Skeletal muscle tissue (tissue), 4 donors: Measurements from ENCODE around the gene ABO. TPM values are rescaled to one million over a fixed set of nuclear protein-coding genes. Genes with fewer than 3 reads are reported as not detected.

Experiments used
- H3K27ac ChIP-seq: one replicate; pipeline ENCODE4 v1.7.0; 2013; ENCODE audit warnings: mild to moderate bottlenecking, low read depth, low read length, inconsistent platforms
- H3K27me3 ChIP-seq, 3 donors: one replicate each; pipeline ENCODE4 v1.7.0; 2013; ENCODE audit warnings: low read length in 3 of 3; ENCODE audit not compliant: control insufficient read depth in 3 of 3, insufficient read depth in 3 of 3
- H3K36me3 ChIP-seq, 3 donors: one replicate each; pipeline ENCODE4 v1.7.0; 2013; ENCODE audit warnings: low read length in 3 of 3; ENCODE audit not compliant: control insufficient read depth in 3 of 3, insufficient read depth in 3 of 3
- H3K4me1 ChIP-seq, 3 donors: one replicate each; pipeline ENCODE4 v1.7.0; 2013; ENCODE audit warnings: low read length in 3 of 3, mild to moderate bottlenecking in 3 of 3; ENCODE audit not compliant: control insufficient read depth in 3 of 3, insufficient read depth in 3 of 3
- H3K4me3 ChIP-seq, 3 donors: one replicate each; pipeline ENCODE4 v1.7.0; 2013; ENCODE audit warnings: low read length in 3 of 3
- H3K9ac ChIP-seq, 3 donors: one replicate each; pipeline ENCODE4 v1.7.0; 2013; ENCODE audit warnings: low read length in 3 of 3, mild to moderate bottlenecking in 3 of 3, moderate library complexity in 2 of 3, low read depth in 1 of 3
- H3K9me3 ChIP-seq, 3 donors: one replicate each; pipeline ENCODE4 v1.7.0; 2013; ENCODE audit warnings: low read length in 3 of 3; ENCODE audit not compliant: control insufficient read depth in 3 of 3
- total RNA-seq: library from RNA; depleted of rRNA; stranded (reverse); fragments of >200 nt; gene quantifications from one replicate; pipeline ENCODE4 v1.2.3, GENCODE V29; 2014
- donor health status: Osteomylitis.

ABO gene
- total RNA-seq, 1 donor from 2014 or later: under 0.01 TPM

- H3K4me1 ChIP-seq: no peaks in the 10 kb centered on the region
- H3K36me3 ChIP-seq: no peaks in the 10 kb centered on the region
- no peak overlapping the region for H3K4me3 ChIP-seq
- peaks cover 10 to 22% (median 17%) of the 10 kb centered on the region in 3 donors for H3K27me3 ChIP-seq
- H3K27ac ChIP-seq: no peak overlapping the region
- no peaks in the 10 kb centered on the region for H3K9me3 ChIP-seq
- no peak overlapping the region for H3K9ac ChIP-seq
These were observed 26.2 kb downstream of the ABO start for GRCh38 chr9:133248726-133249295.

- Histone ChIP-seq H3K27me3 (peaks cover 10 to 22% (median 17%) of the 10 kb centered on the region in 3 donors), H3K9me3 (no peaks in the 10 kb centered on the region), H3K9ac (no peak overlapping the region), H3K4me3 (no peak overlapping the region), H3K27ac (no peak overlapping the region), H3K4me1 (no peaks in the 10 kb centered on the region), H3K36me3 (no peaks in the 10 kb centered on the region)
These were observed 27.4 kb downstream of the ABO start for GRCh38 chr9:133247632-133248031.

GRCh38 chr9:133246991-133247390 lies 28.0 kb downstream of the ABO start:
- H3K9me3 ChIP-seq: no peaks in the 10 kb centered on the region
- no peak overlapping the region for H3K9ac ChIP-seq
- peaks cover 10 to 21% (median 17%) of the 10 kb centered on the region in 3 donors for H3K27me3 ChIP-seq
- no peaks in the 10 kb centered on the region for H3K36me3 ChIP-seq
- no peaks in the 10 kb centered on the region for H3K4me1 ChIP-seq
- no peak overlapping the region for H3K4me3 ChIP-seq
- H3K27ac ChIP-seq: no peak overlapping the region

GRCh38 chr9:133246562-133246961 lies 28.4 kb downstream of the ABO start:
- Histone ChIP-seq H3K4me3 (no peak overlapping the region), H3K36me3 (no peaks in the 10 kb centered on the region), H3K27ac (no peak overlapping the region), H3K27me3 (peaks cover 10 to 21% (median 17%) of the 10 kb centered on the region in 3 donors), H3K9ac (no peak overlapping the region), H3K4me1 (no peaks in the 10 kb centered on the region), H3K9me3 (no peaks in the 10 kb centered on the region)

- Histone ChIP-seq H3K27me3 (peaks cover 18 to 32% (median 27%) of the 10 kb centered on the region in 3 donors), H3K9ac (no peak overlapping the region), H3K4me3 (no peak overlapping the region), H3K9me3 (no peaks in the 10 kb centered on the region), H3K27ac (no peak overlapping the region), H3K36me3 (no peaks in the 10 kb centered on the region), H3K4me1 (peaks cover 4 to 8% (median 7%) of the 10 kb centered on the region in 3 donors)
These were observed 32.0 kb downstream of the ABO start for GRCh38 chr9:133242991-133243390.

- no peak overlapping the region for H3K9ac ChIP-seq
- no peaks in the 10 kb centered on the region for H3K9me3 ChIP-seq
- peaks cover 21 to 34% (median 33%) of the 10 kb centered on the region in 3 donors for H3K27me3 ChIP-seq
- peaks cover 8 to 11% (median 8%) of the 10 kb centered on the region in 3 donors for H3K4me1 ChIP-seq
- H3K4me3 ChIP-seq: no peak overlapping the region
- no peak overlapping the region for H3K27ac ChIP-seq
- no peaks in the 10 kb centered on the region for H3K36me3 ChIP-seq
These were observed 32.8 kb downstream of the ABO start for GRCh38 chr9:133242241-133242640.

- no peaks in the 10 kb centered on the region for H3K9me3 ChIP-seq
- no peak overlapping the region for H3K9ac ChIP-seq
- peaks cover 28 to 43% (median 31%) of the 10 kb centered on the region in 3 donors for H3K27me3 ChIP-seq
- no peak overlapping the region for H3K27ac ChIP-seq
- no peaks in the 10 kb centered on the region for H3K36me3 ChIP-seq
- peaks cover 8 to 16% (median 15%) of the 10 kb centered on the region in 3 donors for H3K4me1 ChIP-seq
- H3K4me3 ChIP-seq: no peak overlapping the region
These were observed 35.4 kb downstream of the ABO start for GRCh38 chr9:133239533-133240090.

- Histone ChIP-seq H3K27ac (peak overlapping the region; percentile 66), H3K36me3 (no peaks in the 10 kb centered on the region), H3K4me1 (peaks cover 8 to 16% (median 15%) of the 10 kb centered on the region in 3 donors), H3K9me3 (no peaks in the 10 kb centered on the region), H3K4me3 (peak overlapping the region; percentile 49 to 63 (median 61)), H3K9ac (peak overlapping the region in 2 of 3 donors; percentile 51 to 55), H3K27me3 (peaks cover 28 to 43% (median 31%) of the 10 kb centered on the region in 3 donors)
These were observed 36.0 kb downstream of the ABO start for GRCh38 chr9:133238851-133239532.

GRCh38 chr9:133238272-133238850 lies 36.6 kb downstream of the ABO start:
- Histone ChIP-seq H3K36me3 (no peaks in the 10 kb centered on the region), H3K27me3 (peaks cover 28 to 43% (median 31%) of the 10 kb centered on the region in 3 donors), H3K27ac (peak overlapping the region; percentile 66), H3K4me1 (peaks cover 8 to 16% (median 15%) of the 10 kb centered on the region in 3 donors), H3K9me3 (no peaks in the 10 kb centered on the region), H3K4me3 (peak overlapping the region; percentile 49 to 63 (median 61)), H3K9ac (peak overlapping the region in 2 of 3 donors; percentile 51 to 55)
